SK-N-MC (cell line): ENCODE data around the gene TLE7.

Experiments used
- FOXP2 ChIP-seq: optimal IDR thresholded peaks from 2 replicates; pipeline ENCODE3; 2011; ENCODE audit warnings: mild to moderate bottlenecking, moderate library complexity; ENCODE audit not compliant: insufficient read depth; ENCODE audit errors: extremely low read length, control extremely low read depth
- POLR2AphosphoS5 ChIP-seq: IDR thresholded peaks from 2 replicates; pipeline ENCODE4 v1.6.1; 2012; ENCODE audit warnings: mild to moderate bottlenecking, low read depth, low read length, borderline replicate concordance

DNA sequence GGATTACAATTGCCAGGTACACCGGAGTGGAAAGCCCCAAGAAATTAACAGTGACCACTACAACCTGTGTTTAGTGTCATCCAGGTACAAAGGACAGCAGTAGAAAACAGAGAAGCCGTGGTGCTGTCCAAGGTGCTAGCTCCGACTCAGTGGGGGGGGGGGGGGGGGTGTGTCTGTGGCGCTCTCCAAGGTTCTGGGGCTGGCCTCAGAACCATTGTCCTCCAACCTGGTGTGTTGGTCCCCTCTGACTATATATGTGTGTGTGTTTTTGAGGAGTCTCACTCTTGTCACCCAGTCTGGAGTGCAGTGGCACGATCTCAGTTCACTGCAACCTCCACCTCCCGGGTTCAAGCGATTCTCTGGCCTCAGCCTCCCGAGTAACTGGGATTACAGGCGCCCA is 26.0 kb upstream of the TLE7 start:
- TF ChIP-seq POLR2AphosphoS5 (no peak), FOXP2 (no peak)
